ENCODE results near the gene CAMK1G. TPM values are rescaled to one million over a fixed set of nuclear protein-coding genes. Genes with fewer than 3 reads are reported as not detected.
A peak's percentile ranks its signal among the peaks of the same experiment; 100 is the strongest.

The CAMK1G gene
- polyA plus RNA-seq, 1 donor from 2014 or later = 3.0 TPM

DNA sequence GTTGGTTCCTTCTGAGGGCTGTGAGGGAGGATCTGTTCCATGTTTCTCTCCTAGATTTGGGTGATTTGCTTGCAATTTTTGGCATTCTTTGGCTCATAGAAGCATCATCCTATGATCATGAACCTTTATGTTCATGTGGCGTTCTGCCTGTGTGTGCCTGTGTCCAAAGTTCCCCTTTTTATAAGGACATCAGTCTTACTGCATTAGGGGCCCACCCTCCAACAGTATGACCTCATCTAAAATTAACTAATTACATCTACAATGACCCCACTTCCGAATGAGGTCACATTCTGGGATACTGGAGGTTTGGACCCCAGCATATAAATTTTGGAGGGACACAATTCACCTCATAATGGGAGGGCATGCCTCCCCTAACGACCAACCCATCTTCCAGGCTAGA lies 12.8 kb upstream of the CAMK1G start:
- no peaks in the 10 kb centered on the region for H3K79me2 ChIP-seq (replicated peaks; ENCODE audit: insufficient read depth, low read length)
- H3K4me2 ChIP-seq (ENCODE audit: low read length) = no peak overlapping the region
- no peaks in the 10 kb centered on the region for H3K36me3 ChIP-seq (ENCODE audit: insufficient read depth, low read length)
- H3K27ac ChIP-seq (ENCODE audit: low read length) = no peak overlapping the region
- TF ChIP-seq, protein P1, sequence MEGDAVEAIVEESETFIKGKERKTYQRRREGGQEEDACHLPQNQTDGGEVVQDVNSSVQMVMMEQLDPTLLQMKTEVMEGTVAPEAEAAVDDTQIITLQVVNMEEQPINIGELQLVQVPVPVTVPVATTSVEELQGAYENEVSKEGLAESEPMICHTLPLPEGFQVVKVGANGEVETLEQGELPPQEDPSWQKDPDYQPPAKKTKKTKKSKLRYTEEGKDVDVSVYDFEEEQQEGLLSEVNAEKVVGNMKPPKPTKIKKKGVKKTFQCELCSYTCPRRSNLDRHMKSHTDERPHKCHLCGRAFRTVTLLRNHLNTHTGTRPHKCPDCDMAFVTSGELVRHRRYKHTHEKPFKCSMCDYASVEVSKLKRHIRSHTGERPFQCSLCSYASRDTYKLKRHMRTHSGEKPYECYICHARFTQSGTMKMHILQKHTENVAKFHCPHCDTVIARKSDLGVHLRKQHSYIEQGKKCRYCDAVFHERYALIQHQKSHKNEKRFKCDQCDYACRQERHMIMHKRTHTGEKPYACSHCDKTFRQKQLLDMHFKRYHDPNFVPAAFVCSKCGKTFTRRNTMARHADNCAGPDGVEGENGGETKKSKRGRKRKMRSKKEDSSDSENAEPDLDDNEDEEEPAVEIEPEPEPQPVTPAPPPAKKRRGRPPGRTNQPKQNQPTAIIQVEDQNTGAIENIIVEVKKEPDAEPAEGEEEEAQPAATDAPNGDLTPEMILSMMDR (IDR thresholded peaks at IDR 0.05; ENCODE audit: poor library complexity, severe bottlenecking) = no peak
- TF ChIP-seq EP300 (conservative IDR thresholded peaks at IDR 0.05; ENCODE audit: poor library complexity, severe bottlenecking) = no peak
- TF ChIP-seq SMC3 (conservative IDR thresholded peaks at IDR 0.05; ENCODE audit: poor library complexity) = no peak
- no peak for TF ChIP-seq MXI1 (conservative IDR thresholded peaks at IDR 0.05; ENCODE audit: poor library complexity, severe bottlenecking)
- no peak for TF ChIP-seq EZH2 (IDR thresholded peaks at IDR 0.05; ENCODE audit: borderline replicate concordance, insufficient read depth, low read length, poor library complexity, severe bottlenecking)
- no peak for TF ChIP-seq POLR2AphosphoS5 (IDR thresholded peaks at IDR 0.05)
- TF ChIP-seq TAF1 (IDR thresholded peaks at IDR 0.05; ENCODE audit: low read depth) = no peak
- TF ChIP-seq, protein P2, sequence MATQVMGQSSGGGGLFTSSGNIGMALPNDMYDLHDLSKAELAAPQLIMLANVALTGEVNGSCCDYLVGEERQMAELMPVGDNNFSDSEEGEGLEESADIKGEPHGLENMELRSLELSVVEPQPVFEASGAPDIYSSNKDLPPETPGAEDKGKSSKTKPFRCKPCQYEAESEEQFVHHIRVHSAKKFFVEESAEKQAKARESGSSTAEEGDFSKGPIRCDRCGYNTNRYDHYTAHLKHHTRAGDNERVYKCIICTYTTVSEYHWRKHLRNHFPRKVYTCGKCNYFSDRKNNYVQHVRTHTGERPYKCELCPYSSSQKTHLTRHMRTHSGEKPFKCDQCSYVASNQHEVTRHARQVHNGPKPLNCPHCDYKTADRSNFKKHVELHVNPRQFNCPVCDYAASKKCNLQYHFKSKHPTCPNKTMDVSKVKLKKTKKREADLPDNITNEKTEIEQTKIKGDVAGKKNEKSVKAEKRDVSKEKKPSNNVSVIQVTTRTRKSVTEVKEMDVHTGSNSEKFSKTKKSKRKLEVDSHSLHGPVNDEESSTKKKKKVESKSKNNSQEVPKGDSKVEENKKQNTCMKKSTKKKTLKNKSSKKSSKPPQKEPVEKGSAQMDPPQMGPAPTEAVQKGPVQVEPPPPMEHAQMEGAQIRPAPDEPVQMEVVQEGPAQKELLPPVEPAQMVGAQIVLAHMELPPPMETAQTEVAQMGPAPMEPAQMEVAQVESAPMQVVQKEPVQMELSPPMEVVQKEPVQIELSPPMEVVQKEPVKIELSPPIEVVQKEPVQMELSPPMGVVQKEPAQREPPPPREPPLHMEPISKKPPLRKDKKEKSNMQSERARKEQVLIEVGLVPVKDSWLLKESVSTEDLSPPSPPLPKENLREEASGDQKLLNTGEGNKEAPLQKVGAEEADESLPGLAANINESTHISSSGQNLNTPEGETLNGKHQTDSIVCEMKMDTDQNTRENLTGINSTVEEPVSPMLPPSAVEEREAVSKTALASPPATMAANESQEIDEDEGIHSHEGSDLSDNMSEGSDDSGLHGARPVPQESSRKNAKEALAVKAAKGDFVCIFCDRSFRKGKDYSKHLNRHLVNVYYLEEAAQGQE (IDR thresholded peaks at IDR 0.05; ENCODE audit: borderline replicate concordance) = no peak
- no peak for TF ChIP-seq RAD21 (conservative IDR thresholded peaks at IDR 0.05)
- H3K9ac ChIP-seq (ENCODE audit: low read length) = no peak overlapping the region
- no peaks in the 10 kb centered on the region for H3K27me3 ChIP-seq (ENCODE audit: insufficient read depth, low read depth, low read length)
- H3K9me2 ChIP-seq (ENCODE audit: insufficient read depth, low read length) = no peaks in the 10 kb centered on the region
- H3F3A ChIP-seq (ENCODE audit: insufficient read depth, low read length, poor library complexity, severe bottlenecking) = no peaks in the 10 kb centered on the region
- H4K20me1 ChIP-seq (ENCODE audit: insufficient read depth) = no peaks in the 10 kb centered on the region
- no peak overlapping the region for H3K4me3 ChIP-seq (ENCODE audit: low read length)
- no peak overlapping the region for H2AFZ ChIP-seq (ENCODE audit: low read depth, low read length)
- H3K9me3 ChIP-seq (ENCODE audit: low read length) = no peaks in the 10 kb centered on the region

DNA sequence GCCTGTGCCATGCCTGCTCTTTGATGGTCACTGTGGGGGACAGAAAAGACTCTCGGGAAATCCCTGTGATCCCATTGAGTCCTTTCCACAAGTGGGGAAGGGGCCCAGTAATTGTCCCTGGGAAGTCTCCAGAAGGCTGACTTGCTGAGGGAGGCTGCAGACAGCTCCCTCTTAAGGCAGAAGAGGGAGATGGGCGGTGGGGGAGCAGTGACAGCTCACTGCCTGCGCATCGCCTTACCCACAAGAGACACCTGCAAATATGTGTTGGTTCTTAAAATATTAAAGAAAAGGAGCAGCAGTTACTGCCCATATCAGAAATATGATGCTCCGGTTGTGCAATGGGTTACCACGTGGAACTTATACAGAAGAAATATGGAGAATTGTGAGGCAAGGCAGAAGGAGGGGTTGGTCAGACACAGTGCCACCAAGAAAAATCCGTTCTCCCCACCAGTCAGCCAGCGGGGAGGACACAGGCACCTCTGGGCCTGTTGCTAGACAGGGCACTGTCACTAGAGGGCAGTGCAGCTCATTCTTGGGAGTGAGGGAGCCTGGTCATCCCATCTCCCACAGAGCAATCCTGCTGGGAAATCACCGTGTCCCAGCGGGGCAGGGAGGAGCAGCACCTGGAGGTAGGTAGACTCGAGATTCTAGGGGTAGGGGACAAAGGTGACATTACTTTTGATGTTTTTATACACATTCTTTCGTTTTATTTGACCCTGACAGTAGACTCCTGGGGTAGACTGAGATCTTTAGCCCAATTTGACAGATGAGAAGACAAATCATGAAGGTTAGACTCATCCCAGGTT lies 6.9 kb upstream of the CAMK1G start:
- no peak overlapping the region for H3K9ac ChIP-seq (ENCODE audit: low read length)
- H3F3A ChIP-seq (ENCODE audit: insufficient read depth, low read length, poor library complexity, severe bottlenecking) = no peaks in the 10 kb centered on the region
- H4K20me1 ChIP-seq (ENCODE audit: insufficient read depth) = no peaks in the 10 kb centered on the region
- no peaks in the 10 kb centered on the region for H3K9me3 ChIP-seq (ENCODE audit: low read length)
- H3K27ac ChIP-seq (ENCODE audit: low read length) = no peak overlapping the region
- TF ChIP-seq TAF1 (IDR thresholded peaks at IDR 0.05; ENCODE audit: low read depth) (no peak), RAD21 (conservative IDR thresholded peaks at IDR 0.05) (peak; percentile 75), EZH2 (IDR thresholded peaks at IDR 0.05; ENCODE audit: borderline replicate concordance, insufficient read depth, low read length, poor library complexity, severe bottlenecking) (no peak), SMC3 (conservative IDR thresholded peaks at IDR 0.05; ENCODE audit: poor library complexity) (peak; percentile 74)
- TF ChIP-seq, protein P1 (IDR thresholded peaks at IDR 0.05; ENCODE audit: poor library complexity, severe bottlenecking) = peak; percentile 76
- no peaks in the 10 kb centered on the region for H3K36me3 ChIP-seq (ENCODE audit: insufficient read depth, low read length)
- no peak overlapping the region for H3K4me3 ChIP-seq (ENCODE audit: low read length)
- H3K27me3 ChIP-seq (ENCODE audit: insufficient read depth, low read depth, low read length) = no peaks in the 10 kb centered on the region
- H3K9me2 ChIP-seq (ENCODE audit: insufficient read depth, low read length) = no peaks in the 10 kb centered on the region
- no peak overlapping the region for H3K4me2 ChIP-seq (ENCODE audit: low read length)
- no peaks in the 10 kb centered on the region for H3K79me2 ChIP-seq (replicated peaks; ENCODE audit: insufficient read depth, low read length)
- no peak overlapping the region for H2AFZ ChIP-seq (ENCODE audit: low read depth, low read length)
